CD14-positive monocyte (primary cell): ENCODE data around the gene RASSF5. TPM values are rescaled to one million over a fixed set of nuclear protein-coding genes. Genes with fewer than 3 reads are reported as not detected.

Experiments
- DNase-seq, 3 donors: peaks; one replicate each; pipeline ENCODE4 v3.0.0-alpha.2; 2011 to 2022
- H2AFZ ChIP-seq: 2 replicates; pipeline ENCODE4 v1.6.0; 2012; ENCODE audit warnings: mild to moderate bottlenecking, low read depth, low read length, inconsistent platforms; ENCODE audit not compliant: insufficient read depth, poor library complexity, severe bottlenecking
- H3K27ac ChIP-seq, 2 donors: 1 replicate in 1 of 2; 2 replicates in 1 of 2; pipeline ENCODE4 v1.5.1; 2012 to 2013; ENCODE audit warnings: low read length in 2 of 2, control low read depth in 1 of 2, inconsistent platforms in 1 of 2, low read depth in 1 of 2, mild to moderate bottlenecking in 1 of 2
- H3K27me3 ChIP-seq, 2 donors: one replicate each; pipeline versions ENCODE4 v1.6.0 to v1.6.1; 2011 to 2013; ENCODE audit warnings: low read length in 2 of 2; ENCODE audit not compliant: control insufficient read depth in 2 of 2, insufficient read depth in 2 of 2
- H3K36me3 ChIP-seq, 2 donors: replicated peaks in 1 of 2; 1 replicate in 1 of 2; 2 replicates in 1 of 2; pipeline versions ENCODE4 v1.5.1 to v1.6.1; 2012 to 2013; ENCODE audit warnings: low read length in 2 of 2, control low read depth in 1 of 2, inconsistent platforms in 1 of 2, mild to moderate bottlenecking in 1 of 2; ENCODE audit not compliant: insufficient read depth in 2 of 2, control insufficient read depth in 1 of 2
- H3K4me1 ChIP-seq, 2 donors: 1 replicate in 1 of 2; 2 replicates in 1 of 2; pipeline versions ENCODE4 v1.5.1 to v1.6.1; 2012 to 2013; ENCODE audit warnings: low read length in 2 of 2, control low read depth in 1 of 2, inconsistent platforms in 1 of 2, mild to moderate bottlenecking in 1 of 2, moderate library complexity in 1 of 2; ENCODE audit not compliant: insufficient read depth in 2 of 2, control insufficient read depth in 1 of 2
- H3K4me2 ChIP-seq: replicated peaks from 2 replicates; pipeline ENCODE3; 2012; ENCODE audit warnings: low read length, moderate library complexity, mild to moderate bottlenecking; ENCODE audit not compliant: poor library complexity, severe bottlenecking; ENCODE audit errors: extremely low read depth
- H3K4me3 ChIP-seq, 3 experiments: fragments of 200-600 bp in 1 of 3; sonication (generic) in 1 of 3; replicated peaks in 1 of 3; 1 replicate in 2 of 3; 2 replicates in 1 of 3; pipeline ENCODE4 v1.5.1; 2011 to 2013; ENCODE audit warnings: low read length in 3 of 3, mild to moderate bottlenecking in 3 of 3, control low read depth in 2 of 3, low read depth in 2 of 3, inconsistent platforms in 1 of 3, moderate library complexity in 1 of 3
- H3K79me2 ChIP-seq: 2 replicates; pipeline ENCODE4 v1.6.0; 2012; ENCODE audit warnings: mild to moderate bottlenecking, control low read depth, inconsistent platforms, low read length, moderate library complexity; ENCODE audit not compliant: insufficient read depth
- H3K9ac ChIP-seq: 2 replicates; pipeline ENCODE4 v1.6.0; 2017; ENCODE audit warnings: low read length, mild to moderate bottlenecking; ENCODE audit not compliant: insufficient read depth, poor library complexity, severe bottlenecking
- H3K9me3 ChIP-seq, 2 donors: replicated peaks in 1 of 2; 1 replicate in 1 of 2; 2 replicates in 1 of 2; pipeline versions ENCODE4 v1.5.1 to v1.6.1; 2012 to 2013; ENCODE audit warnings: low read length in 2 of 2, control low read depth in 1 of 2; ENCODE audit not compliant: control insufficient read depth in 1 of 2, insufficient read depth in 1 of 2
- H4K20me1 ChIP-seq: 2 replicates; pipeline ENCODE4 v1.6.0; 2012; ENCODE audit warnings: mild to moderate bottlenecking, low read length, control low read depth, moderate library complexity; ENCODE audit not compliant: insufficient read depth
- H3K27ac Mint-ChIP-seq, 7 donors: one replicate each; pipeline ENCODE4 v1.8.0; 2020; ENCODE audit warnings: mild to moderate bottlenecking in 7 of 7, mixed read lengths in 7 of 7, moderate library complexity in 6 of 7, inconsistent platforms in 2 of 7
- H3K27me3 Mint-ChIP-seq, 3 donors: one replicate each; pipeline ENCODE4 v1.8.0; 2021 to 2022; ENCODE audit warnings: low read depth in 3 of 3, mild to moderate bottlenecking in 3 of 3, mixed read lengths in 3 of 3, moderate library complexity in 3 of 3, inconsistent platforms in 1 of 3
- H3K36me3 Mint-ChIP-seq, 2 donors: one replicate each; pipeline ENCODE4 v1.8.0; 2020; ENCODE audit warnings: mixed read lengths in 2 of 2, inconsistent platforms in 1 of 2, mild to moderate bottlenecking in 1 of 2
- H3K4me1 Mint-ChIP-seq: one replicate; pipeline ENCODE4 v1.8.0; 2020; ENCODE audit warnings: mild to moderate bottlenecking, mixed read lengths
- H3K4me3 Mint-ChIP-seq, 2 donors: one replicate each; pipeline ENCODE4 v1.8.0; 2020; ENCODE audit warnings: mild to moderate bottlenecking in 2 of 2, mixed read lengths in 2 of 2, moderate library complexity in 1 of 2
- H3K9me3 Mint-ChIP-seq, 7 donors: one replicate each; pipeline ENCODE4 v1.8.0; 2020 to 2022; ENCODE audit warnings: mixed read lengths in 7 of 7, mild to moderate bottlenecking in 6 of 7, moderate library complexity in 6 of 7, inconsistent platforms in 2 of 7
- WGBS: methylation state at CpG from one replicate; pipeline ENCODE4 v1.1.5; 2013; ENCODE audit warnings: missing lambda C conversion rate; ENCODE audit not compliant: insufficient coverage; 5-methylcytosine and 5-hydroxymethylcytosine counted together
- intact Hi-C, 2 donors: fragments of 100-400 bp; cut with micrococcal nuclease; formaldehyde crosslinking; loops; one replicate each; pipeline versions ENCODE4 v1.15.0 to v1.15.1; 2023
- polyA plus RNA-seq, 3 donors: library from polyadenylated mRNA; depleted of rRNA in 1 of 3; unstranded in 2 of 3; stranded (reverse) in 1 of 3; fragments of 300-500 nt in 2 of 3; fragments of >200 nt in 1 of 3; fragmentation: Illumina TruSeq in 2 of 3; gene quantifications; 1 replicate in 2 of 3; 2 replicates in 1 of 3; pipeline ENCODE4 v1.2.3, GENCODE V29; 2012 to 2021
- TF ChIP-seq, protein P1 (sequence below): fragments of 200-600 bp; IDR thresholded peaks from one replicate; pipeline ENCODE4 v1.8.0; 2022; ENCODE audit warnings: antibody characterized with exemption, mild to moderate bottlenecking

RASSF5 gene
- polyA plus RNA-seq, 3 donors = 81.6 to 129 (median 127) TPM

GRCh38 chr1:206495493-206496046 is 11.8 kb upstream of the RASSF5 start:
- intact Hi-C loops = loop anchor here in 1 of 2 donors (5.0 kb wide), 1 partner anchor 42 kb away; no protein-coding TSS in a partner anchor
- Mint-ChIP-seq H3K9me3 (no peaks in the 10 kb centered on the region), H3K4me1 (peaks cover 25% of the 10 kb centered on the region), H3K27me3 (peaks cover 0 to 3% (median 0%) of the 10 kb centered on the region in 3 donors), H3K4me3 (no peak overlapping the region), H3K27ac (peak overlapping the region in 2 of 7 donors; percentile 38 to 90), H3K36me3 (peaks cover 75 to 95% of the 10 kb centered on the region in 2 donors)
- Histone ChIP-seq H3K9me3 (no peaks in the 10 kb centered on the region), H3K4me3 (no peak overlapping the region), H3K4me2 (no peak overlapping the region), H3K79me2 (no peaks in the 10 kb centered on the region), H3K36me3 (peaks cover 65 to 93% of the 10 kb centered on the region in 2 donors), H4K20me1 (peaks cover 51% of the 10 kb centered on the region), H3K4me1 (peaks cover 20 to 23% of the 10 kb centered on the region in 2 donors), H3K27ac (no peak overlapping the region), H3K9ac (peak overlapping the region; percentile 11), H3K27me3 (no peaks in the 10 kb centered on the region), H2AFZ (no peak overlapping the region)
- TF ChIP-seq, protein P1, sequence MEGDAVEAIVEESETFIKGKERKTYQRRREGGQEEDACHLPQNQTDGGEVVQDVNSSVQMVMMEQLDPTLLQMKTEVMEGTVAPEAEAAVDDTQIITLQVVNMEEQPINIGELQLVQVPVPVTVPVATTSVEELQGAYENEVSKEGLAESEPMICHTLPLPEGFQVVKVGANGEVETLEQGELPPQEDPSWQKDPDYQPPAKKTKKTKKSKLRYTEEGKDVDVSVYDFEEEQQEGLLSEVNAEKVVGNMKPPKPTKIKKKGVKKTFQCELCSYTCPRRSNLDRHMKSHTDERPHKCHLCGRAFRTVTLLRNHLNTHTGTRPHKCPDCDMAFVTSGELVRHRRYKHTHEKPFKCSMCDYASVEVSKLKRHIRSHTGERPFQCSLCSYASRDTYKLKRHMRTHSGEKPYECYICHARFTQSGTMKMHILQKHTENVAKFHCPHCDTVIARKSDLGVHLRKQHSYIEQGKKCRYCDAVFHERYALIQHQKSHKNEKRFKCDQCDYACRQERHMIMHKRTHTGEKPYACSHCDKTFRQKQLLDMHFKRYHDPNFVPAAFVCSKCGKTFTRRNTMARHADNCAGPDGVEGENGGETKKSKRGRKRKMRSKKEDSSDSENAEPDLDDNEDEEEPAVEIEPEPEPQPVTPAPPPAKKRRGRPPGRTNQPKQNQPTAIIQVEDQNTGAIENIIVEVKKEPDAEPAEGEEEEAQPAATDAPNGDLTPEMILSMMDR = no peak
- DNase-seq = no peak
- WGBS = 60% methylated on average over 3 of the region's 3 CpGs

DNA sequence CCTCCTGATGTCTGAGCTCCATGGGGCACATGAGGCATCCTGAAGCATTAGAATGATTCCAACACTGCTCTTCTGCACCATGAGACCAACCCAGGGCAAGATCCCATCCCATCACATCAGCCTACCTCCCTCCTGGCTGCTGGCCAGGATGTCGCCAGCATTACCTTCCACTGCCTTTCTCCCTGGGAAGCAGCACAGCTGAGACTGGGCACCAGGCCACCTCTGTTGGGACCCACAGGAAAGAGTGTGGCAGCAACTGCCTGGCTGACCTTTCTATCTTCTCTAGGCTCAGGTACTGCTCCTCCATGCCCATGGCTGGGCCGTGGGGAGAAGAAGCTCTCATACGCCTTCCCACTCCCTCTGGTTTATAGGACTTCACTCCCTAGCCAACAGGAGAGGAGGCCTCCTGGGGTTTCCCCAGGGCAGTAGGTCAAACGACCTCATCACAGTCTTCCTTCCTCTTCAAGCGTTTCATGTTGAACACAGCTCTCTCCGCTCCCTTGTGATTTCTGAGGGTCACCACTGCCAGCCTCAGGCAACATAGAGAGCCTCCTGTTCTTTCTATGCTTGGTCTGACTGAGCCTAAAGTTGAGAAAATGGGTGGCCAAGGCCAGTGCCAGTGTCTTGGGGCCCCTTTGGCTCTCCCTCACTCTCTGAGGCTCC is 11.1 kb upstream of the RASSF5 start:
- H3K4me2 ChIP-seq = peak overlapping the region; percentile 1
- no peaks in the 10 kb centered on the region for H3K79me2 ChIP-seq
- Mint-ChIP-seq H3K27ac (peak overlapping the region in 6 of 7 donors; percentile 56 to 90 (median 74)), H3K4me1 (peaks cover 29% of the 10 kb centered on the region), H3K4me3 (peak overlapping the region in 1 of 2 donors; percentile 58), H3K27me3 (peaks cover 0 to 3% (median 0%) of the 10 kb centered on the region in 3 donors), H3K36me3 (peaks cover 68 to 88% of the 10 kb centered on the region in 2 donors), H3K9me3 (no peaks in the 10 kb centered on the region)
- peak; percentile 38 to 78 (median 43) for DNase-seq
- no peak overlapping the region for H3K4me3 ChIP-seq
- TF ChIP-seq, protein P1 = no peak
- H3K36me3 ChIP-seq = peaks cover 58 to 86% of the 10 kb centered on the region in 2 donors
- no peak overlapping the region for H3K27ac ChIP-seq
- intact Hi-C loops = loop anchor here in 1 of 2 donors (5.0 kb wide), 1 partner anchor 41 kb away; no protein-coding TSS in a partner anchor
- H4K20me1 ChIP-seq = peaks cover 49% of the 10 kb centered on the region
- no peak overlapping the region for H2AFZ ChIP-seq
- H3K27me3 ChIP-seq = no peaks in the 10 kb centered on the region
- no peaks in the 10 kb centered on the region for H3K9me3 ChIP-seq
- 44% methylated on average over 5 of the region's 6 CpGs for WGBS
- H3K4me1 ChIP-seq = peaks cover 20 to 23% of the 10 kb centered on the region in 2 donors
- peak overlapping the region; percentile 11 for H3K9ac ChIP-seq
